AG08395 (cell line): ENCODE data around the gene DPP4.

Experiments used
- DNase-seq: peaks from one replicate; pipeline ENCODE4 v3.0.0; 2012; ENCODE audit warnings: mixed read lengths, low spot score

The DPP4 gene

GRCh38 chr2:162085090-162085891, 11.3 kb upstream of the DPP4 start:
- DNase-seq: peak; percentile 82

- no peak for DNase-seq
Measured at GRCh38 chr2:162084536-162084935, 10.5 kb upstream of the DPP4 start.

- no peak for DNase-seq
Measured at GRCh38 chr2:162082681-162083080, 8.7 kb upstream of the DPP4 start.

GRCh38 chr2:162082036-162082435, 8.0 kb upstream of the DPP4 start:
- DNase-seq: no peak

GRCh38 chr2:162079514-162079913, 5.5 kb upstream of the DPP4 start:
- DNase-seq: no peak

- peak; percentile 69 for DNase-seq
Measured at GRCh38 chr2:162075689-162076132, 1.7 kb upstream of the DPP4 start.

GRCh38 chr2:162074928-162075688, 1.1 kb upstream of the DPP4 start:
- DNase-seq: peak; percentile 37

GRCh38 chr2:162074632-162074895, 549 bp upstream of the DPP4 start:
- DNase-seq: no peak

- no peak for DNase-seq
Measured at GRCh38 chr2:162072976-162073887, 783 bp downstream of the DPP4 start.

- peak; percentile 47 for DNase-seq
Measured at GRCh38 chr2:162072181-162072702, 1.8 kb downstream of the DPP4 start.

- DNase-seq: no peak
Measured at GRCh38 chr2:162071001-162071400, 3.0 kb downstream of the DPP4 start.

- DNase-seq: no peak
Measured at GRCh38 chr2:162070228-162070936, 3.6 kb downstream of the DPP4 start.

- no peak for DNase-seq
Measured at GRCh38 chr2:162069267-162069903, 4.6 kb downstream of the DPP4 start.

GRCh38 chr2:162067596-162067995, 6.4 kb downstream of the DPP4 start:
- DNase-seq: no peak

- no peak for DNase-seq
Measured at GRCh38 chr2:162065767-162066166, 8.2 kb downstream of the DPP4 start.

GRCh38 chr2:162063899-162064298, 10.1 kb downstream of the DPP4 start:
- no peak for DNase-seq

GRCh38 chr2:162063281-162063680, 10.7 kb downstream of the DPP4 start:
- no peak for DNase-seq

- DNase-seq: no peak
Measured at GRCh38 chr2:162062559-162062958, 11.5 kb downstream of the DPP4 start.

- DNase-seq: no peak
Measured at GRCh38 chr2:162061021-162061420, 13.0 kb downstream of the DPP4 start.

- DNase-seq: no peak
Measured at GRCh38 chr2:162060532-162060931, 13.5 kb downstream of the DPP4 start.
